Measurements from ENCODE around the gene BCL2L15.

The BCL2L15 gene

GRCh38 chr1:113924473-113924872 is 37.1 kb upstream of the BCL2L15 start (continued):
- TF ChIP-seq ARNTL (CRISPR knock-in tag; IDR thresholded peaks at IDR 0.05; ENCODE audit: borderline replicate concordance, low read depth) (no peak), ISL1 (CRISPR knock-in tag; IDR thresholded peaks at IDR 0.05) (no peak), ZNF8 (CRISPR knock-in tag; IDR thresholded peaks at IDR 0.05) (no peak), OSR1 (CRISPR knock-in tag; IDR thresholded peaks at IDR 0.05) (no peak), RARB (CRISPR knock-in tag; IDR thresholded peaks at IDR 0.05) (no peak), PPARA (CRISPR knock-in tag; IDR thresholded peaks at IDR 0.05; ENCODE audit: borderline replicate concordance) (no peak), GLIS3 (CRISPR knock-in tag; IDR thresholded peaks at IDR 0.05) (no peak), BACH2 (CRISPR knock-in tag; IDR thresholded peaks at IDR 0.05; ENCODE audit: borderline replicate concordance) (no peak)
- TF ChIP-seq, protein P1, sequence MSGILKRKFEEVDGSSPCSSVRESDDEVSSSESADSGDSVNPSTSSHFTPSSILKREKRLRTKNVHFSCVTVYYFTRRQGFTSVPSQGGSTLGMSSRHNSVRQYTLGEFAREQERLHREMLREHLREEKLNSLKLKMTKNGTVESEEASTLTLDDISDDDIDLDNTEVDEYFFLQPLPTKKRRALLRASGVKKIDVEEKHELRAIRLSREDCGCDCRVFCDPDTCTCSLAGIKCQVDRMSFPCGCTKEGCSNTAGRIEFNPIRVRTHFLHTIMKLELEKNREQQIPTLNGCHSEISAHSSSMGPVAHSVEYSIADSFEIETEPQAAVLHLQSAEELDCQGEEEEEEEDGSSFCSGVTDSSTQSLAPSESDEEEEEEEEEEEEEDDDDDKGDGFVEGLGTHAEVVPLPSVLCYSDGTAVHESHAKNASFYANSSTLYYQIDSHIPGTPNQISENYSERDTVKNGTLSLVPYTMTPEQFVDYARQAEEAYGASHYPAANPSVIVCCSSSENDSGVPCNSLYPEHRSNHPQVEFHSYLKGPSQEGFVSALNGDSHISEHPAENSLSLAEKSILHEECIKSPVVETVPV (CRISPR knock-in tag; IDR thresholded peaks at IDR 0.05) = no peak

GRCh38 chr1:113922957-113923356 is 35.6 kb upstream of the BCL2L15 start:
- ATAC-seq = no peak

GRCh38 chr1:113918243-113918642 is 30.9 kb upstream of the BCL2L15 start:
- TF ChIP-seq, protein P2, sequence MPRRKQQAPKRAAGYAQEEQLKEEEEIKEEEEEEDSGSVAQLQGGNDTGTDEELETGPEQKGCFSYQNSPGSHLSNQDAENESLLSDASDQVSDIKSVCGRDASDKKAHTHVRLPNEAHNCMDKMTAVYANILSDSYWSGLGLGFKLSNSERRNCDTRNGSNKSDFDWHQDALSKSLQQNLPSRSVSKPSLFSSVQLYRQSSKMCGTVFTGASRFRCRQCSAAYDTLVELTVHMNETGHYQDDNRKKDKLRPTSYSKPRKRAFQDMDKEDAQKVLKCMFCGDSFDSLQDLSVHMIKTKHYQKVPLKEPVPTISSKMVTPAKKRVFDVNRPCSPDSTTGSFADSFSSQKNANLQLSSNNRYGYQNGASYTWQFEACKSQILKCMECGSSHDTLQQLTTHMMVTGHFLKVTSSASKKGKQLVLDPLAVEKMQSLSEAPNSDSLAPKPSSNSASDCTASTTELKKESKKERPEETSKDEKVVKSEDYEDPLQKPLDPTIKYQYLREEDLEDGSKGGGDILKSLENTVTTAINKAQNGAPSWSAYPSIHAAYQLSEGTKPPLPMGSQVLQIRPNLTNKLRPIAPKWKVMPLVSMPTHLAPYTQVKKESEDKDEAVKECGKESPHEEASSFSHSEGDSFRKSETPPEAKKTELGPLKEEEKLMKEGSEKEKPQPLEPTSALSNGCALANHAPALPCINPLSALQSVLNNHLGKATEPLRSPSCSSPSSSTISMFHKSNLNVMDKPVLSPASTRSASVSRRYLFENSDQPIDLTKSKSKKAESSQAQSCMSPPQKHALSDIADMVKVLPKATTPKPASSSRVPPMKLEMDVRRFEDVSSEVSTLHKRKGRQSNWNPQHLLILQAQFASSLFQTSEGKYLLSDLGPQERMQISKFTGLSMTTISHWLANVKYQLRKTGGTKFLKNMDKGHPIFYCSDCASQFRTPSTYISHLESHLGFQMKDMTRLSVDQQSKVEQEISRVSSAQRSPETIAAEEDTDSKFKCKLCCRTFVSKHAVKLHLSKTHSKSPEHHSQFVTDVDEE (CRISPR knock-in tag; IDR thresholded peaks at IDR 0.05) = no peak
- no peak for TF ChIP-seq SNAI2 (CRISPR knock-in tag; IDR thresholded peaks at IDR 0.05)
- TF ChIP-seq PATZ1 (CRISPR knock-in tag; IDR thresholded peaks at IDR 0.05; ENCODE audit: borderline replicate concordance) = no peak
- no peak for TF ChIP-seq ZNF8 (CRISPR knock-in tag; IDR thresholded peaks at IDR 0.05)
- no peak for TF ChIP-seq TCF4 (CRISPR knock-in tag; IDR thresholded peaks at IDR 0.05; ENCODE audit: borderline replicate concordance)
- no peak for TF ChIP-seq CSDC2 (CRISPR knock-in tag; IDR thresholded peaks at IDR 0.05)
- TF ChIP-seq, protein P3, sequence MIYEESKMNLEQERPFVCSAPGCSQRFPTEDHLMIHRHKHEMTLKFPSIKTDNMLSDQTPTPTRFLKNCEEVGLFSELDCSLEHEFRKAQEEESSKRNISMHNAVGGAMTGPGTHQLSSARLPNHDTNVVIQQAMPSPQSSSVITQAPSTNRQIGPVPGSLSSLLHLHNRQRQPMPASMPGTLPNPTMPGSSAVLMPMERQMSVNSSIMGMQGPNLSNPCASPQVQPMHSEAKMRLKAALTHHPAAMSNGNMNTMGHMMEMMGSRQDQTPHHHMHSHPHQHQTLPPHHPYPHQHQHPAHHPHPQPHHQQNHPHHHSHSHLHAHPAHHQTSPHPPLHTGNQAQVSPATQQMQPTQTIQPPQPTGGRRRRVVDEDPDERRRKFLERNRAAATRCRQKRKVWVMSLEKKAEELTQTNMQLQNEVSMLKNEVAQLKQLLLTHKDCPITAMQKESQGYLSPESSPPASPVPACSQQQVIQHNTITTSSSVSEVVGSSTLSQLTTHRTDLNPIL (CRISPR knock-in tag; IDR thresholded peaks at IDR 0.05; ENCODE audit: low read depth) = no peak
- TF ChIP-seq GLIS3 (CRISPR knock-in tag; IDR thresholded peaks at IDR 0.05) = no peak
- TF ChIP-seq, protein P1 (CRISPR knock-in tag; IDR thresholded peaks at IDR 0.05) = no peak
- no peak for TF ChIP-seq ZNF70 (CRISPR knock-in tag; IDR thresholded peaks at IDR 0.05)
- TF ChIP-seq ISL1 (CRISPR knock-in tag; IDR thresholded peaks at IDR 0.05) = no peak
- no peak for TF ChIP-seq ARNTL (CRISPR knock-in tag; IDR thresholded peaks at IDR 0.05; ENCODE audit: borderline replicate concordance, low read depth)
- no peak for TF ChIP-seq BACH2 (CRISPR knock-in tag; IDR thresholded peaks at IDR 0.05; ENCODE audit: borderline replicate concordance)
- no peak for TF ChIP-seq OSR1 (CRISPR knock-in tag; IDR thresholded peaks at IDR 0.05)
- no peak for TF ChIP-seq RARB (CRISPR knock-in tag; IDR thresholded peaks at IDR 0.05)
- no peak for TF ChIP-seq ZFP3 (CRISPR knock-in tag; IDR thresholded peaks at IDR 0.05)
- no peak for TF ChIP-seq ESRRG (CRISPR knock-in tag; IDR thresholded peaks at IDR 0.05)
- no peak for TF ChIP-seq ZC3H10 (CRISPR knock-in tag; IDR thresholded peaks at IDR 0.05)
- ATAC-seq = no peak

More at GRCh38 chr1:113922957-113923356, 35.6 kb upstream of the BCL2L15 start:
- TF ChIP-seq SNAI2 (CRISPR knock-in tag; IDR thresholded peaks at IDR 0.05) = no peak
- TF ChIP-seq OSR1 (CRISPR knock-in tag; IDR thresholded peaks at IDR 0.05) = no peak

Measured in SK-N-SH treated with all-trans-retinoic acid at 6 μM for 48 hours (cell line).